WTC11 (cell line): ENCODE data around the gene TOE1. TPM values are rescaled to one million over a fixed set of nuclear protein-coding genes. Genes with fewer than 3 reads are reported as not detected.

Experiments
- ATAC-seq: fragments of 200-7000 bp; cut with Tn5 transposase; 2 replicates; pipeline ENCODE4 v1.10.0; 2021; ENCODE audit warnings: mild to moderate bottlenecking, moderate library complexity
- CTCF ChIA-PET: fragments of 300-600 bp; sonication (Branson Sonifier 250); formaldehyde crosslinking; loops from one replicate; lab custom pipeline; 2021; ENCODE audit warnings: antibody characterized with exemption; lab: Charles Lee
- POLR2A ChIA-PET: fragments of 350-600 bp; sonication (Branson Sonifier 250); formaldehyde crosslinking; loops from one replicate; lab custom pipeline; 2021; ENCODE audit warnings: antibody characterized with exemption; lab: Charles Lee
- DNase-seq: peaks from one replicate; pipeline ENCODE4 v3.0.0; 2021; ENCODE audit warnings: low spot score
- H3K27ac Mint-ChIP-seq: 2 replicates; pipeline ENCODE4 v1.8.0; 2021; ENCODE audit warnings: mixed read lengths
- H3K27me3 Mint-ChIP-seq: 2 replicates; pipeline ENCODE4 v1.8.0; 2021; ENCODE audit warnings: low read depth, mild to moderate bottlenecking, moderate library complexity, mixed read lengths
- H3K36me3 Mint-ChIP-seq: 2 replicates; pipeline ENCODE4 v1.8.0; 2021; ENCODE audit warnings: mixed read lengths
- H3K4me1 Mint-ChIP-seq: 2 replicates; pipeline ENCODE4 v1.8.0; 2022; ENCODE audit warnings: mixed read lengths
- H3K4me3 Mint-ChIP-seq: 2 replicates; pipeline ENCODE4 v1.8.0; 2021; ENCODE audit warnings: mild to moderate bottlenecking, moderate library complexity, mixed read lengths
- H3K9me3 Mint-ChIP-seq: 2 replicates; pipeline ENCODE4 v1.8.0; 2021; ENCODE audit warnings: mixed read lengths
- ATF1 ChIP-seq: sonication (generic); formaldehyde crosslinking; IDR thresholded peaks from 2 replicates; pipeline ENCODE4 v1.8.1; 2023; ENCODE audit warnings: mild to moderate bottlenecking, moderate library complexity, missing genetic modification reagents
- ATF2 ChIP-seq: sonication (generic); formaldehyde crosslinking; IDR thresholded peaks from 2 replicates; pipeline ENCODE4 v1.8.1; 2022; ENCODE audit warnings: low read depth, missing genetic modification reagents, borderline replicate concordance
- CTCF ChIP-seq: fragments of 200-600 bp; IDR thresholded peaks from 2 replicates; pipeline ENCODE4 v1.8.0; 2022; ENCODE audit warnings: antibody characterized with exemption
- E2F5 ChIP-seq: sonication (generic); formaldehyde crosslinking; IDR thresholded peaks from 2 replicates; pipeline ENCODE4 v1.8.1; 2022; ENCODE audit warnings: mild to moderate bottlenecking, moderate library complexity, missing genetic modification reagents
- ELF4 ChIP-seq: sonication (generic); formaldehyde crosslinking; IDR thresholded peaks from 2 replicates; pipeline ENCODE4 v1.8.1; 2022; ENCODE audit warnings: low read depth, mild to moderate bottlenecking, moderate library complexity, missing genetic modification reagents
- IRF1 ChIP-seq: sonication (generic); formaldehyde crosslinking; IDR thresholded peaks from 2 replicates; pipeline ENCODE4 v1.8.0; 2023; ENCODE audit warnings: missing genetic modification reagents
- ZNF396 ChIP-seq: fragments of 250-450 bp; sonication (Bioruptor Pico); IDR thresholded peaks from 2 replicates; pipeline ENCODE4 v1.8.0; 2021; ENCODE audit warnings: mild to moderate bottlenecking, moderate library complexity, borderline replicate concordance
- ZNF671 ChIP-seq: fragments of 250-450 bp; sonication (Bioruptor Pico); IDR thresholded peaks from 2 replicates; pipeline ENCODE4 v1.8.0; 2021; ENCODE audit warnings: mild to moderate bottlenecking
- total RNA-seq: library from RNA; stranded (reverse); gene quantifications from 3 replicates; pipeline ENCODE4 v1.2.3, GENCODE V29; 2021

The TOE1 gene
- total RNA-seq, 1 experiment from 2014 or later, result 7.4 TPM

GRCh38 chr1:45385302-45385701 lies 45.3 kb downstream of the TOE1 start:
- Mint-ChIP-seq H3K4me1 (no peaks in the 10 kb centered on the region), H3K27me3 (no peaks in the 10 kb centered on the region), H3K36me3 (no peaks in the 10 kb centered on the region), H3K27ac (no peak overlapping the region), H3K4me3 (no peak overlapping the region), H3K9me3 (no peaks in the 10 kb centered on the region)
- ChIA-PET POLR2A (no interaction called here), CTCF (interaction anchor here (0.6 to 1.6 kb wide), 2 partner anchors 66 to 108 kb away, joined by 3 read pairs; no protein-coding TSS in a partner anchor)
- TF ChIP-seq IRF1, result no peak
- TF ChIP-seq CTCF, result no peak
- no peak for TF ChIP-seq ELF4 (CRISPR knock-in tag)
- no peak for DNase-seq
- no peak for ATAC-seq

GRCh38 chr1:45386219-45386618 lies 46.2 kb downstream of the TOE1 start:
- Mint-ChIP-seq H3K4me1 (no peaks in the 10 kb centered on the region), H3K27ac (no peak overlapping the region)
- no peak for ATAC-seq
- CTCF ChIA-PET, result no interaction called here
- TF ChIP-seq E2F5 (CRISPR knock-in tag), result no peak
- TF ChIP-seq ATF2 (CRISPR knock-in tag), result no peak
- no peak for TF ChIP-seq IRF1
- TF ChIP-seq ZNF671 (CRISPR knock-in tag), result no peak
- no peak for TF ChIP-seq ATF1 (CRISPR knock-in tag)
- TF ChIP-seq ZNF396 (CRISPR knock-in tag), result no peak
- TF ChIP-seq, all 79 proteins: peak for 0
- DNase-seq, result no peak
- Mint-ChIP-seq H3K9me3 (no peaks in the 10 kb centered on the region), H3K27me3 (no peaks in the 10 kb centered on the region), H3K36me3 (no peaks in the 10 kb centered on the region), H3K4me3 (no peak overlapping the region)
- POLR2A ChIA-PET, result no interaction called here

Other genes starting within 250 kb of the TOE1 start
- gene ZSWIM5, start 133.6 kb upstream of the TOE1 start, total RNA-seq, result 2.2 to 2.6 TPM (median 2.6 TPM) in 3 replicates
- 24.9 to 44.0 TPM (median 27.8 TPM) in 3 replicates for gene HPDL, start 13.3 kb upstream of the TOE1 start, total RNA-seq
- 58.3 to 67.2 TPM (median 65.7 TPM) in 3 replicates for gene MUTYH, start 270 bp downstream of the TOE1 start, total RNA-seq
- 13.1 to 14.2 TPM (median 13.3 TPM) in 3 replicates for gene TESK2, start 151.0 kb downstream of the TOE1 start, total RNA-seq
- gene CCDC163, start 159.9 kb downstream of the TOE1 start, total RNA-seq, result 1.9 to 3.6 TPM (median 2.1 TPM) in 3 replicates
- 8.4 to 10.1 TPM (median 8.5 TPM) in 3 replicates for gene MMACHC, start 160.1 kb downstream of the TOE1 start, total RNA-seq
- 1,102 to 1,197 TPM (median 1,130 TPM) in 3 replicates for gene PRDX1, start 181.7 kb downstream of the TOE1 start, total RNA-seq
- 338 to 380 TPM (median 371 TPM) in 3 replicates for gene AKR1A1, start 210.7 kb downstream of the TOE1 start, total RNA-seq
- gene NASP, start 243.9 kb downstream of the TOE1 start, total RNA-seq, result 488 to 535 TPM (median 489 TPM) in 3 replicates